Endodermal cell (in vitro differentiated cells): Measurements from ENCODE around the gene SOX12. TPM values are rescaled to one million over a fixed set of nuclear protein-coding genes. Genes with fewer than 3 reads are reported as not detected.
"Not testable (repeated sequence)": the region's sequence is repeated elsewhere in the genome, so short reads cannot be mapped to it uniquely, and the experiment has no call there.

Experiments
- DNase-seq: peaks from one replicate; pipeline ENCODE4 v3.0.0-alpha.2; 2017
- H3K27ac ChIP-seq: 2 replicates; pipeline ENCODE4 v1.5.1; 2013; ENCODE audit warnings: mild to moderate bottlenecking, low read depth, low read length, moderate library complexity
- H3K27me3 ChIP-seq: 2 replicates; pipeline ENCODE4 v1.6.1; 2013; ENCODE audit warnings: mild to moderate bottlenecking, low read length, moderate library complexity; ENCODE audit not compliant: insufficient read depth, control insufficient read depth, poor library complexity, severe bottlenecking
- H3K36me3 ChIP-seq: 2 replicates; pipeline ENCODE4 v1.7.0; 2013; ENCODE audit warnings: mild to moderate bottlenecking, low read length, moderate library complexity; ENCODE audit not compliant: control insufficient read depth, insufficient read depth
- H3K4me1 ChIP-seq: one replicate; pipeline ENCODE4 v1.7.0; 2013; ENCODE audit warnings: low read length; ENCODE audit not compliant: control insufficient read depth, insufficient read depth
- H3K4me3 ChIP-seq: 2 replicates; pipeline ENCODE4 v1.5.1; 2013; ENCODE audit warnings: mild to moderate bottlenecking, low read length, moderate library complexity
- H3K9ac ChIP-seq: 2 replicates; pipeline ENCODE4 v1.6.1; 2013; ENCODE audit warnings: mild to moderate bottlenecking, low read length, moderate library complexity; ENCODE audit not compliant: poor library complexity, severe bottlenecking; ENCODE audit errors: extremely low read depth
- H3K9me3 ChIP-seq: 2 replicates; pipeline ENCODE4 v1.6.1; 2013; ENCODE audit warnings: mild to moderate bottlenecking, low read length, moderate library complexity; ENCODE audit not compliant: control insufficient read depth
- H3K27ac Mint-ChIP-seq: 2 replicates; pipeline ENCODE4 v1.8.0; 2020; ENCODE audit warnings: mixed read lengths
- H3K27me3 Mint-ChIP-seq: 2 replicates; pipeline ENCODE4 v1.8.0; 2021; ENCODE audit warnings: mild to moderate bottlenecking, mixed read lengths; ENCODE audit not compliant: insufficient read depth
- H3K36me3 Mint-ChIP-seq: 2 replicates; pipeline ENCODE4 v1.8.0; 2020; ENCODE audit warnings: low read depth, mixed read lengths
- H3K4me1 Mint-ChIP-seq: 2 replicates; pipeline ENCODE4 v1.8.0; 2020; ENCODE audit warnings: mixed read lengths
- H3K4me3 Mint-ChIP-seq: 2 replicates; pipeline ENCODE4 v1.8.0; 2020; ENCODE audit warnings: mild to moderate bottlenecking, moderate library complexity, mixed read lengths
- H3K9me3 Mint-ChIP-seq: 2 replicates; pipeline ENCODE4 v1.8.0; 2020; ENCODE audit warnings: mild to moderate bottlenecking, mixed read lengths
- CTCF ChIP-seq: fragments of 200-600 bp; sonication (generic); conservative IDR thresholded peaks from 2 replicates; pipeline ENCODE4 v1.5.0; 2021; ENCODE audit warnings: antibody characterized with exemption, mild to moderate bottlenecking
- WGBS, 2 experiments: methylation state at CpG; one replicate each; pipeline versions ENCODE4 v1.1.5 to v1.1.7; 2013; ENCODE audit warnings: missing lambda C conversion rate in 2 of 2, mixed read lengths in 1 of 2; ENCODE audit not compliant: insufficient coverage in 1 of 2, insufficient read length in 1 of 2; 5-methylcytosine and 5-hydroxymethylcytosine counted together
- total RNA-seq, 2 donors: library from RNA; stranded (reverse); fragmentation: NEBNext Ultra II Directional in 1 of 2; extraction: Animal tissue kit (Norgen Biotek cat#: 25700) in 1 of 2; gene quantifications; 2 replicates in 1 of 2; 3 replicates in 1 of 2; pipeline ENCODE4 v1.2.1, GENCODE V29; 2021

Gene SOX12
- total RNA-seq, 2 donors from 2014 or later = 71.4 to 81.7 TPM

GRCh38 chr20:370151-370600 is 44.8 kb downstream of the SOX12 start:
- Mint-ChIP-seq H3K36me3 (no peaks in the 10 kb centered on the region), H3K9me3 (no peaks in the 10 kb centered on the region), H3K4me1 (peaks cover 5% of the 10 kb centered on the region), H3K27ac (no peak overlapping the region), H3K27me3 (peaks cover 23% of the 10 kb centered on the region), H3K4me3 (no peak overlapping the region)
- H3K36me3 ChIP-seq = no peaks in the 10 kb centered on the region
- H3K9me3 ChIP-seq = no peaks in the 10 kb centered on the region
- no peak overlapping the region for H3K27ac ChIP-seq
- no peak overlapping the region for H3K9ac ChIP-seq
- H3K4me3 ChIP-seq = no peak overlapping the region
- WGBS, 2 experiments = 94 to 95% methylated on average over 7 of the region's 7 CpGs
- no peak for DNase-seq
- no peak for TF ChIP-seq CTCF
- no peaks in the 10 kb centered on the region for H3K4me1 ChIP-seq
- no peaks in the 10 kb centered on the region for H3K27me3 ChIP-seq

- Mint-ChIP-seq H3K9me3 (no peaks in the 10 kb centered on the region), H3K27me3 (peaks cover 27% of the 10 kb centered on the region), H3K27ac (no peak overlapping the region), H3K36me3 (no peaks in the 10 kb centered on the region), H3K4me1 (peaks cover 5% of the 10 kb centered on the region), H3K4me3 (no peak overlapping the region)
- no peak for DNase-seq
- Histone ChIP-seq H3K4me3 (no peak overlapping the region), H3K4me1 (no peaks in the 10 kb centered on the region), H3K9ac (no peak overlapping the region), H3K36me3 (no peaks in the 10 kb centered on the region), H3K9me3 (no peaks in the 10 kb centered on the region), H3K27ac (no peak overlapping the region), H3K27me3 (no peaks in the 10 kb centered on the region)
- 72 to 75% methylated on average over 4 to 7 of the region's 7 CpGs for WGBS, 2 experiments
- no peak for TF ChIP-seq CTCF
Measured at GRCh38 chr20:370977-371754, 45.8 kb downstream of the SOX12 start.

GRCh38 chr20:371755-372542 is 46.6 kb downstream of the SOX12 start:
- Mint-ChIP-seq H3K27me3 (peaks cover 25% of the 10 kb centered on the region), H3K36me3 (no peaks in the 10 kb centered on the region), H3K9me3 (no peaks in the 10 kb centered on the region), H3K27ac (no peak overlapping the region), H3K4me3 (no peak overlapping the region), H3K4me1 (peaks cover 5% of the 10 kb centered on the region)
- Histone ChIP-seq H3K4me1 (no peaks in the 10 kb centered on the region), H3K36me3 (no peaks in the 10 kb centered on the region), H3K9me3 (no peaks in the 10 kb centered on the region), H3K4me3 (no peak overlapping the region), H3K27ac (no peak overlapping the region), H3K27me3 (no peaks in the 10 kb centered on the region), H3K9ac (no peak overlapping the region)
- TF ChIP-seq CTCF = no peak
- WGBS, 2 experiments = 91 to 95% methylated on average over 5 to 10 of the region's 10 CpGs
- no peak for DNase-seq

GRCh38 chr20:372543-373082 is 47.3 kb downstream of the SOX12 start:
- not testable (repeated sequence) for H3K9me3 Mint-ChIP-seq, H3K4me3 Mint-ChIP-seq, H3K9me3 ChIP-seq, H3K27ac Mint-ChIP-seq, H3K4me1 ChIP-seq, H3K4me1 Mint-ChIP-seq, H3K4me3 ChIP-seq, H3K36me3 ChIP-seq, H3K27ac ChIP-seq, H3K36me3 Mint-ChIP-seq, DNase-seq, H3K27me3 ChIP-seq, H3K9ac ChIP-seq
- peaks cover 25% of the 10 kb centered on the region for H3K27me3 Mint-ChIP-seq
- 93% methylated on average over 11 of the region's 11 CpGs for WGBS, 2 experiments
